Hindlimb muscle (tissue), 1 donor: Measurements from ENCODE around the gene GIPC2. TPM values are rescaled to one million over a fixed set of nuclear protein-coding genes. Genes with fewer than 3 reads are reported as not detected.
"Not testable (repeated sequence)": the region's sequence is repeated elsewhere in the genome, so short reads cannot be mapped to it uniquely, and the experiment has no call there.

Experiments used
- DNase-seq: peaks from one replicate; pipeline ENCODE4 v3.0.0-alpha.2; 2013
- polyA plus RNA-seq: library from polyadenylated mRNA; unstranded; fragments of 120-200 nt; gene quantifications from one replicate; pipeline ENCODE4 v1.2.1, GENCODE V29; 2013; ENCODE audit not compliant: insufficient read length

GIPC2 gene
- polyA plus RNA-seq, 1 donor: 0.94 TPM

DNA sequence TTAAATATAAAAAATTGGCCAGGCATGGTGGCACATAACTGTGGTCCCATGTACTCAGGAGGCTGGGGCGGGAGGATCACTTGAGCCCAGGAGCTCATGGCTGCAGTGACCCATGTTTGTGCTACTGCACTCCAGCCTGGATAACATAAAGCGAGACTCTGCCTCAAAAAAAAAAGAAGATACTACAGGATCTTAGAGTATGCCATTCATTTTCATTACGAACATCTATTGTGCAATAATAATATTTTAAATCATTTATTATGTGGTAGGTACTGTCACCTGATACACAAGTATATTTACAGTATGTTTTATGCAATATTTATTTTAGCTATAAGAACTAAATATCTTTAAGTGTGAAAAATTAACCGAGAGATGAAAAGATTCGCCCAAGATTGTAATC is 9.3 kb upstream of the GIPC2 start:
- DNase-seq: no peak

GRCh38 chr1:78038071-78038470 is 7.7 kb upstream of the GIPC2 start:
- no peak for DNase-seq

DNA sequence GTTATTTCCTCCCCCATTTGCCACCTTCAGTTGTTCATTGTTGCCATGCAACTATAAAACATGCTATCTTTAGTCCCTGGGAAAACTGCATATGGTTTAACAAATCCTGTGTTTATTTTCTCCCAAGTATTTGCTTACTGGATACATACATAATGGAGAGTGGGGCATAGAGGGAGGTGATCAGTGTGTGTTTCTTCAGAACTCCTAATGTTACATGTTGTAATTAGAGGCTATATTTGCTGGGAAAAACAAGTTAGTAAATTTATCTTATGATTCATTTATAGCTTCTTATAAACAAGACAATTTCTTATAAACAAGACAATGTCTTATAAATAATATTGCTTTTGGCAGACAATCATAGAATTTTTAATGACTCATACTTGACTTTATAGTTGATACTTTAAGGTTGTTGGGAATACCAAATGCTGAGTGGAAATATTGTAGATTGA is 7.3 kb upstream of the GIPC2 start:
- no peak for DNase-seq

DNA sequence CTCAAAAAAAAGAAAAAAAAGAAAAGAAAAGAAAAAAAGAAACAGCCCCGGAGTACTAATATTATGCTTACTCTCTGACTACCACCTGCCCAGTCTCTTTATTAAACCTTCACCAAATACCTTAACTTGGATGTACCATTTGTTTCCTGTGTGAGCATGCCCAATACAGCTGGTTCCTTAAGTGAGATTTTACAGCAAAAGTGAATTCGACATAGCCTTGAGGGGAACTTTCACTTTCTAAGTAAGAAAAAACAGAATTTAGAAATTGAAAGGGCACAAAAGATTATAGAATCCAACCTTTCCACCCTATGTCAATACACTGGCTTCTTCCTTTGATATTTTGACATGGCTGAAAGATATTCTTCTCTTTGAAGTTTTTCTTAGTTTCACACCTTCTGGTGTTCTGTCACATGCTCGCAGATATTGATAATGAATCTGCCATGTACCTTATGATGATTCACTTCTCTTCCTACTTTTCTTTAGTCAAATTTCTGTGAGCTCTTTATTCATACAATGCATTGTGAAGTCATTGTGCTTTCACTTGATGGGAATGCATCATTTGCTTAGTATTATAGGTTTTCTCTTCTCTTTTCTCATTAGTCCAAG is 5.2 kb upstream of the GIPC2 start:
- no peak for DNase-seq

GRCh38 chr1:78043436-78043835 is 2.3 kb upstream of the GIPC2 start:
- no peak for DNase-seq

- no peak for DNase-seq
These were observed 787 bp upstream of the GIPC2 start for GRCh38 chr1:78044796-78045562.

DNA sequence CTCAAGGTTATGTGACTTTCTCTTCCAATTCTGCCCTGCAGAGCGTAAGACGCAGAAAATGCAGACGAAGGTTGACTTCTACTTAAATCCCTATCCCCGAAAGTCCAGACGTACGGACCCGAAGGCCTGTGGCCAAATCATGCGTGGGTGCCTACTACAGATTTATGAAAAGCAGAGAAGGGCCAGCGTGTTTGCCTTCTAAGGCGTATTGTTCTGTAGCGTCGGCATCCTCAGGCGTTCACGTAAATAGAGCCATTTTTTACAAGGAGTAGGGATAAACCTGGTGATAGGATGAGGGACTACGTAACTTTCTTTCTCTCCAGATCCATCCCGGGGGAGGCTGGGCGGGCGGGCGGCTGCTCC is 222 bp upstream of the GIPC2 start:
- DNase-seq: no peak

GRCh38 chr1:78047106-78047505 is 1.3 kb downstream of the GIPC2 start:
- DNase-seq: no peak

- no peak for DNase-seq
These were observed 1.9 kb downstream of the GIPC2 start for GRCh38 chr1:78047631-78048030.

GRCh38 chr1:78048446-78048845 is 2.7 kb downstream of the GIPC2 start:
- no peak for DNase-seq

- no peak for DNase-seq
These were observed 3.6 kb downstream of the GIPC2 start for GRCh38 chr1:78049396-78049795.

GRCh38 chr1:78051005-78051404 is 5.2 kb downstream of the GIPC2 start:
- no peak for DNase-seq

GRCh38 chr1:78052685-78053405 is 7.1 kb downstream of the GIPC2 start:
- DNase-seq: no peak

DNA sequence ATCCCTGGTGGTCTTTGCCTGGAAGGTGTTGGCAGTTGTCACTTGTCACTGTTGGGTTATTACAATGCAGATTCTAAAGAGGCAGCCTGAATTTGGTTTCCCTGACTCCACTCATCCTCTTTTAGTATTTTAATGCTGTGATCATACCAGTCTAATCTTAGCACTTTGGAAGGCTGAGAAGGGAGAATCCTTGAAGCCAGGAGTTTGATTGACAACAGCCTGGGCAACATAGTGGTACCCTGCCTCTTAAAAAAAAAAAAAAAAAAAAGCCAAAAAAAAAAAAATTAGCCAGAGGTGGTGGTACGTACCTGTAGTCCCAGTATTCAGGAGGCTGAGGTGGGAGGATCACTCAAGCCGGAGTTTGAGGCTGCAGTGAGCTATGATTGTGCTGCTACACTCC is 7.7 kb downstream of the GIPC2 start:
- no peak for DNase-seq

DNA sequence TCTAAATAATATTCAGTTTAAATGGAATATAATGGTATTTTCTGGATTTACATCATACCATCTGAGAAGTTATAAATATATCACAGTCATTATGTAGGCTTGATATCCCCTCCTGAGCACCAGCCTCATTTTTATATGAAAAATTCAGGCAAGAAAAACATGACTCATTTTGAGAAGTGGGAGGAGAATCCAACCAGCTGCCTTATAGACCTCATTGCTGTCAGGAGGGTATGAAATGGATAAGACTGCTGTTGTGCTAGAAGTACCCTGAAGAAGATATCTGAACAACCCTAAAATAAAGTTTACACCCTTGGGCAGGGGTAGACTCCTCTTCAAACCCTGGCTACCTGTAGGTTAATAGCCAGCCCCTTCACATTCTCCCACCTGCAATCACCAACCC is 8.8 kb downstream of the GIPC2 start:
- no peak for DNase-seq

DNA sequence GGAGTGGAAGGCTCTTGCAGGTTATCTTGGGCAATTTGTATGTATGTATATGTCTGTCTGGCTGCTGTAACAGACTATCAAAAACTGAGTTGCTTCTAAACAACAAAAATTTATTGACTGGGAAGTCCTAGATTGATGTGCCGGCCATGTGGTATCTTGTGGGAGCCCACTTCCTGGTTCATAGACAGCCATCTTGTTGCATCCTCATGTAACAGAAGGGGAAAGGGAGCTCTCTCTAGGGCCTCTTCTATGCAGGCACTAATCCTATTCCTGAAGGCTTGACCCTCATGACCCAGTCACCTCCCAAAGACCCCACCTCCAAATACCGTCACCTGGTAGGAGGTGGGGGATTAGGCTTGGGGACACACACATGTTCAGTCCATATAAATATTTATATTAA is 9.2 kb downstream of the GIPC2 start:
- DNase-seq: no peak

- no peak for DNase-seq
These were observed 9.9 kb downstream of the GIPC2 start for GRCh38 chr1:78055565-78056132.

GRCh38 chr1:78058670-78059069 is 12.9 kb downstream of the GIPC2 start:
- DNase-seq: no peak

DNA sequence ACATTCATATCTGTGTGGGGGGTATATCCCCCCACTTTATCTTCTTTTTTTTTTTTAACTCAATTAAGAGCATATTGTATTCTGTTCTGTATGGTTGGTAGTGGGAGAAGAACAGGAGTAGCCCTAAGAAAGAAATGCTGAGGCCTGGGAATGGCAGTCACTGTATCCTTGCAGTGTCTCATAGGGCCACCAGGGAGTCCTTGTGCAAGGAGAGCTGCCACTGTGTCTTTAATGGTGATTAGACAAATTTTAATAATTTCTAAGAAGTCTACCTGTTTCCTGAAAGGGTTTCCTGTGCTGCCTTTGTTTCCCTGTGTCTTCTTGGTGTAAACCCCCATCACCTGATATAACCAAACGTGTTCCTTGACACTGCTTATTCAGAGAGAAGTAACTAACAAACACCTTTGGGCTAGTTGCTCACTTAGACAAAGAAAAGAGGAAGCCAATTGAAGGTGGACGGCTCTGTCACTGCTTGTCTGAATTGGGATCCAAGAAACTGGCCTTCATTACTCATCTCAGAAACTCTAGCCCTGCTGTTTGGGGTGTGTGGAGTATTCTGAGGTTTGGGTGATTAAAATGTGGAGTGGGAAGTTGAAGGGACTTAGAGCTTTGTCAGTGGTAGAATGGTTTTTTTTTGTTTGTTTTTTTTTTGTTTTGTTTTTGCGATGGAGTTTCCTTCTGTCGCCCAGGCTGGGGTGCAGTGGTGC is 15.2 kb downstream of the GIPC2 start:
- DNase-seq: no peak

- DNase-seq: no peak
These were observed 16.2 kb downstream of the GIPC2 start for GRCh38 chr1:78061825-78062523.

GRCh38 chr1:78064886-78065285 is 19.1 kb downstream of the GIPC2 start:
- not testable (repeated sequence) for DNase-seq

- DNase-seq: no peak
These were observed 23.0 kb downstream of the GIPC2 start for GRCh38 chr1:78068681-78069283.
